Nephron progenitor cell (in vitro differentiated cells): ENCODE results near the gene LIG4.

ENCODE experiments used
- DNase-seq: peaks from one replicate; pipeline ENCODE4 v3.0.0; 2021
- H3K27ac Mint-ChIP-seq: 2 replicates; pipeline ENCODE4 v1.8.0; 2021; ENCODE audit warnings: mild to moderate bottlenecking, moderate library complexity, mixed read lengths
- H3K27me3 Mint-ChIP-seq: 2 replicates; pipeline ENCODE4 v1.8.0; 2021; ENCODE audit warnings: mild to moderate bottlenecking, low read depth, mixed read lengths; ENCODE audit not compliant: poor library complexity
- H3K36me3 Mint-ChIP-seq: 2 replicates; pipeline ENCODE4 v1.8.0; 2021; ENCODE audit warnings: low read depth, mixed read lengths
- H3K4me1 Mint-ChIP-seq: 2 replicates; pipeline ENCODE4 v1.8.0; 2021; ENCODE audit warnings: mixed read lengths
- H3K4me3 Mint-ChIP-seq: 2 replicates; pipeline ENCODE4 v1.8.0; 2021; ENCODE audit warnings: mild to moderate bottlenecking, moderate library complexity, mixed read lengths
- H3K9me3 Mint-ChIP-seq: 2 replicates; pipeline ENCODE4 v1.8.0; 2021; ENCODE audit warnings: mild to moderate bottlenecking, moderate library complexity, mixed read lengths
- CTCF ChIP-seq: fragments of 200-600 bp; sonication (generic); IDR thresholded peaks from 2 replicates; pipeline ENCODE4 v1.5.0; 2021; ENCODE audit warnings: antibody characterized with exemption

The LIG4 gene

GRCh38 chr13:108158746-108159145, 56.6 kb downstream of the LIG4 start:
- no peak for TF ChIP-seq CTCF
- Mint-ChIP-seq H3K36me3 (no peaks in the 10 kb centered on the region), H3K27me3 (peaks cover 7% of the 10 kb centered on the region), H3K4me1 (peaks cover 5% of the 10 kb centered on the region), H3K9me3 (peaks cover 5% of the 10 kb centered on the region), H3K27ac (no peak overlapping the region), H3K4me3 (no peak overlapping the region)
- DNase-seq = no peak
